Epithelial cell of esophagus (primary cell): ENCODE results near the gene DENND6B.

ENCODE experiments used
- DNase-seq: peaks from one replicate; pipeline ENCODE4 v3.0.0; 2010; ENCODE audit warnings: low read depth
- H3K4me3 ChIP-seq: 2 replicates; pipeline ENCODE4 v1.5.1; 2011; ENCODE audit warnings: mild to moderate bottlenecking, low read length, control low read depth
- CTCF ChIP-seq: IDR thresholded peaks from 2 replicates; pipeline ENCODE4 v1.5.1; 2011; ENCODE audit warnings: low read depth, mild to moderate bottlenecking, low read length, control low read depth, inconsistent platforms; ENCODE audit not compliant: insufficient read depth; ENCODE audit errors: missing control alignments

Gene DENND6B

GRCh38 chr22:50318356-50318697 is 8.5 kb downstream of the DENND6B start:
- no peak for DNase-seq
- H3K4me3 ChIP-seq: no peak overlapping the region
- no peak for TF ChIP-seq CTCF

DNA sequence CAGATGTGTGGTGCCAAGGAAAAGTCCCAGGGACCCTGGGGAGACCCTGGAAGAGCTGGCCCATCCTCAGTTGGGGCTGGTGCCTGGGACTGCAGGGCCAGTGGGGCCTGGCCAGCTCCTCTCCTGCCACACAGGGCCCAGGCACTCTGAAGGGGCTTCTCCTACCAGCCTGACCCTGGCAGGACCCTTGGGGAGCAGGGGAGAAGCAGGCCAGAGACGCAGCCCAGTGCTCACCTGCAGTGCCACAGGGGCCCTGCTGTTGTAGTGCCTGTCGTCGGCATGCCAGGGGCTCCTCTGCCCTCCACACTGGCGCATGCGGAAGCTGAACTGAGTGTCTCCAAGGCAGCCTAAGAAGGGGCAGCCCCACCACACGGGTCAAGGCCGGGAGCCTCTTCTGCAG is 9.1 kb downstream of the DENND6B start:
- no peak for DNase-seq
- H3K4me3 ChIP-seq: no peak overlapping the region
- no peak for TF ChIP-seq CTCF

DNA sequence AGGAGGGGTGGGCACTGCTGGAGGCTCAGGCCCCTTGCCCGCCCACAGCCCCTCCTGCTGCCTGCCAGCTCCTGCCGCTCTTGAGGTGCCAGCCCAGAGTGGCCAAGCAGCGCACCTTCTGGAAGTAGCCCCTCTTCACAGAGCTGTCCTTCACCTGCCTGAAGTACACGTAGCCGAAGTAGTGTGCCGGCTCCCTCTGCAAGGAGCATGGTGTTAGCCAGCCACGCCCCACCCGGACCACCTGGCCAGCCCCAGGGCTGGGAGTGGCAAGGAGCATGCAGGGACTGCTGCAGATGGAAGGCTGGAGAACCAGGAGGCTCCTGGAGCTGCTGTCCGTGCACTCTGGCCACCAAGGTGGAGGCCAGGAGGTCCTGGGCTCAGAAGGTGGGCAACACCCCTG is 9.6 kb downstream of the DENND6B start:
- no peak for DNase-seq
- H3K4me3 ChIP-seq: no peak overlapping the region
- no peak for TF ChIP-seq CTCF

DNA sequence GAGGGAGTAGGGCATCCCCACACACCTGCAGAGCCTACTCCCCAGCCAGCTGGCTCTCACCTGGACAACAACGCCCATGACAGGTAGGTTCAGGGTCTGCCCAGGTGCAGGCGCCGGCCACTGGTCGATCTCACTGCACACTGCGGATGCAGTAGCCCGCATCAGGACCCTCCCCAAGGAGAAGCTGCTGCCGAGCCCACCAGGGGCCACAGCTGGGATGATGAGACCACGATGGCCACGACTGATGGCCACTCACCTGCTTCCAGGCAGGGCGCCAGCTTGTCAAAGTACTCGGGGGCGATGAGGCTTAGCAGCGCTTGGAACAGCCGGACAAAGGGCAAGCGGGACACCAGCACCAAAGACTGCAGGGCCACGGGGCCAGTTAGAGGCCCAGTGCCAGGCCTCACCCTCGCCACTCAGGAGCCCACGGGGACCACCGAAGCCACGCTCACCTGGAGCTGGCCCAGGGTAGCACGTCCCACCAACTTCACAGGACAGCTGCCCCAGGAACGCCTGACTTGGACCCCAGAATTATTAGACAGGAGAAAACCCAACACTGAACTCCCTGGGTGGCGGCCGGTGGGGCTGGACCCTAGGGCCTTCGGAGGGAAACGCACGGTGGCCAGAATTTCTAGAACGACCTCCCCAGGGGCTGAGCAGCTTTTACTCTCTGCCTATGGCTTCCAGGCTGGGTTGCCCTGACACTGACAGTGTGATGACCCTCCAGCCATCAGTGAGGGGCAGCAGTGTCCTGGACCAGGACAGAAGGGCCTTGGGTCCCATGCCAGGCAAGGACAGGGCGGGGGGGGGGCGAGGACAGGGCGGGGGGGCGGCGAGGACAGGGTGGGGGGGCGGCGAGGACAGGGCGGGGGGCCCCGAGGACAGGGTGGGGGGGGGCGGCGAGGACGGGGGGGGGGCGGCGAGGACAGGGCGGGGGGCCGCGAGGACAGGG is 10.4 kb downstream of the DENND6B start:
- H3K4me3 ChIP-seq: no peak overlapping the region
- no peak for DNase-seq
- TF ChIP-seq CTCF: no peak

DNA sequence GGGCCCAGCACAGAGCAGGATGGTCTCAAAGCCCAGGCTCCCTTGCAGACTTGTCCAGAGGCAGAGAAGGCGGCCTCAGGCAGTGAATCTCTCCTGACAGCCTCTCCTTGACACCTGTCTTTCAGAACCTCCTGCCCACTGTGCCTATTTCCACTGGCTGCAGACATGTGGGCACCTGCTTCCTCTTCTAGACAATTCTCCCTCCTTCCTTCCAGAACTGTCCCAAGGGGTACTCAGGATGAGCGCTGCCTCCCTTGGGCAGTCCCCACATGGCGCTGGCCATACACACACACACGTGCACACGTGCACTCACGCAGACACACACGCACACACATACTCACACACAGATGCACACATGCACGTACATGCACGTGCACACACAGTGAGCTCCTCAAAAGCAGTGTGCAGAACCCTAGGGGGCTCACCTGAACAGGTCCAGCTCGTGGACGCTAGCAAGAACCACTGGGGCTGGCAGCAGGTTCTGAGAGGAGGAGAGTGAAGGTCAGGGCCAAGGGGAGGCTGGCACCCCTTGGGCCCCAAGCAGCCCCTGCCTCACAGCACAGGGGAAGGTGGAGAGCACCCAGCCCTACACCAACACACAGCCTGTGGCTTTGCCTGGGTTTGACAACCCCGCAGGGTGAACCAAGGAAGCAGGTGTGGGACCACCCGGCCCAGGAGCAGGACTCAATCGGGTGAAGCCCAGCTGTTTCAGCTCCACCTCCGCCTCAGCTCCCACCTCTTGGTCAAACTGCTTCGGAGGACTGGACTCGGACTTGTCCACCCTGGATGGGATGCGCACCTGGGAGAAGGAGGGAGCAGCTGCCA is 11.3 kb downstream of the DENND6B start:
- TF ChIP-seq CTCF: no peak
- DNase-seq: no peak
- H3K4me3 ChIP-seq: no peak overlapping the region

- no peak for DNase-seq
These were observed 12.1 kb downstream of the DENND6B start for GRCh38 chr22:50314455-50315288.

More at GRCh38 chr22:50314455-50315288, 12.1 kb downstream of the DENND6B start:
- TF ChIP-seq CTCF: no peak
- H3K4me3 ChIP-seq: no peak overlapping the region
